Transverse colon (tissue), 4 donors: ENCODE results near the gene GGTLC1.
"Not testable (repeated sequence)": the region's sequence is repeated elsewhere in the genome, so short reads cannot be mapped to it uniquely, and the experiment has no call there.

Experiments
- POLR2A ChIP-seq: fragments of 450-650 bp; IDR thresholded peaks from one replicate; pipeline ENCODE4 v1.6.1; 2016; ENCODE audit warnings: antibody characterized with exemption, mild to moderate bottlenecking, moderate library complexity
- POLR2AphosphoS5 ChIP-seq, 3 donors: sonication (generic); formaldehyde crosslinking; IDR thresholded peaks; one replicate each; pipeline ENCODE4 v1.6.1; 2016; ENCODE audit warnings: antibody characterized with exemption in 3 of 3
- TF ChIP-seq, protein P1 (sequence below), 5 experiments: fragments of 200-600 bp in 3 of 5; fragments of 450-650 bp in 2 of 5; sonication (generic) in 3 of 5; IDR thresholded peaks; 1 replicate in 2 of 5; 2 replicates in 3 of 5; pipeline ENCODE4 v1.5.1; 2016 to 2017; ENCODE audit warnings: antibody characterized with exemption in 5 of 5, inconsistent platforms in 3 of 5, mild to moderate bottlenecking in 2 of 5, moderate library complexity in 1 of 5

DNA sequence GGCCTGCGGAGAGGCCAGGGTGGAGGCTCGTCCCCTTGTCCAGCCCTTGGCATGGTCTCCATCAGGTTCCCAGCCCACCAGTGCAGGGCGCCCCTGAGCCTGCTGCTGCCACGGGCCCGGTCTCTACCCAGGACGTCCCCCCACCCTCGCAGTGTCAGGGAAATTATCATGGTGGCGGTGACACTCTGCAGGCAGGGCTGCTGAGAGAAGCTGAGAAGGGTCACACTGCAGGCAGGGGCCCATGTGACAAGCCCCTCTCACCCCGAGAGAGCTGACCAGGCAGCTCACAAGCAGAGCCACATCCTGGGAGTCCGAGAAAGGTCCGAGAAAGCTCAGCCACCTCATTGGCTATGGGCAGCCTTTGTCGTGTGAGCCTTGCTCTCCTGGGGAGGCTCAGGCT is 4.9 kb upstream of the GGTLC1 start:
- not testable (repeated sequence) for TF ChIP-seq POLR2A; POLR2AphosphoS5 (IDR thresholded peaks at IDR 0.05)
- TF ChIP-seq, protein P1, sequence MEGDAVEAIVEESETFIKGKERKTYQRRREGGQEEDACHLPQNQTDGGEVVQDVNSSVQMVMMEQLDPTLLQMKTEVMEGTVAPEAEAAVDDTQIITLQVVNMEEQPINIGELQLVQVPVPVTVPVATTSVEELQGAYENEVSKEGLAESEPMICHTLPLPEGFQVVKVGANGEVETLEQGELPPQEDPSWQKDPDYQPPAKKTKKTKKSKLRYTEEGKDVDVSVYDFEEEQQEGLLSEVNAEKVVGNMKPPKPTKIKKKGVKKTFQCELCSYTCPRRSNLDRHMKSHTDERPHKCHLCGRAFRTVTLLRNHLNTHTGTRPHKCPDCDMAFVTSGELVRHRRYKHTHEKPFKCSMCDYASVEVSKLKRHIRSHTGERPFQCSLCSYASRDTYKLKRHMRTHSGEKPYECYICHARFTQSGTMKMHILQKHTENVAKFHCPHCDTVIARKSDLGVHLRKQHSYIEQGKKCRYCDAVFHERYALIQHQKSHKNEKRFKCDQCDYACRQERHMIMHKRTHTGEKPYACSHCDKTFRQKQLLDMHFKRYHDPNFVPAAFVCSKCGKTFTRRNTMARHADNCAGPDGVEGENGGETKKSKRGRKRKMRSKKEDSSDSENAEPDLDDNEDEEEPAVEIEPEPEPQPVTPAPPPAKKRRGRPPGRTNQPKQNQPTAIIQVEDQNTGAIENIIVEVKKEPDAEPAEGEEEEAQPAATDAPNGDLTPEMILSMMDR (IDR thresholded peaks at IDR 0.05), result not testable (repeated sequence)
